Skeletal muscle cell (primary cell): ENCODE data around the gene OR11A1.
"Not testable (repeated sequence)": the region's sequence is repeated elsewhere in the genome, so short reads cannot be mapped to it uniquely, and the experiment has no call there.

ENCODE experiments used
- DNase-seq: peaks from one replicate; pipeline ENCODE4 v3.0.0-alpha.2; 2010; ENCODE audit warnings: low read depth
- H3K4me3 ChIP-seq: 2 replicates; pipeline ENCODE4 v1.5.1; 2011; ENCODE audit warnings: low read depth, mild to moderate bottlenecking, control low read depth, low read length, moderate library complexity

OR11A1 gene

GRCh38 chr6:29483186-29483585 lies 26.3 kb upstream of the OR11A1 start:
- DNase-seq, result no peak
- no peak overlapping the region for H3K4me3 ChIP-seq

- no peak for DNase-seq
- H3K4me3 ChIP-seq, result no peak overlapping the region
Observed at GRCh38 chr6:29479560-29479959, 22.7 kb upstream of the OR11A1 start.

- no peak for DNase-seq
- no peak overlapping the region for H3K4me3 ChIP-seq
Observed at GRCh38 chr6:29478740-29479139, 21.9 kb upstream of the OR11A1 start.

GRCh38 chr6:29477923-29478450 lies 21.1 kb upstream of the OR11A1 start:
- no peak for DNase-seq
- H3K4me3 ChIP-seq, result no peak overlapping the region

- no peak overlapping the region for H3K4me3 ChIP-seq
- no peak for DNase-seq
Observed at GRCh38 chr6:29474996-29475395, 18.1 kb upstream of the OR11A1 start.

- H3K4me3 ChIP-seq, result no peak overlapping the region
- DNase-seq, result no peak
Observed at GRCh38 chr6:29466241-29466640, 9.4 kb upstream of the OR11A1 start.

- DNase-seq, result no peak
- H3K4me3 ChIP-seq, result no peak overlapping the region
Observed at GRCh38 chr6:29465801-29466200, 8.9 kb upstream of the OR11A1 start.

GRCh38 chr6:29465279-29465678 lies 8.4 kb upstream of the OR11A1 start:
- no peak for DNase-seq
- no peak overlapping the region for H3K4me3 ChIP-seq

- no peak overlapping the region for H3K4me3 ChIP-seq
- DNase-seq, result no peak
Observed at GRCh38 chr6:29462022-29462421, 5.2 kb upstream of the OR11A1 start.

GRCh38 chr6:29461021-29461814 lies 4.3 kb upstream of the OR11A1 start:
- DNase-seq, result no peak
- no peak overlapping the region for H3K4me3 ChIP-seq

- H3K4me3 ChIP-seq, result no peak overlapping the region
- no peak for DNase-seq
Observed at GRCh38 chr6:29451471-29452193, 5.2 kb downstream of the OR11A1 start.

- H3K4me3 ChIP-seq, result no peak overlapping the region
- no peak for DNase-seq
Observed at GRCh38 chr6:29447670-29448069, 9.2 kb downstream of the OR11A1 start.

GRCh38 chr6:29444031-29444430 lies 12.8 kb downstream of the OR11A1 start:
- not testable (repeated sequence) for H3K4me3 ChIP-seq, DNase-seq

- DNase-seq, result no peak
- no peak overlapping the region for H3K4me3 ChIP-seq
Observed at GRCh38 chr6:29442719-29443118, 14.2 kb downstream of the OR11A1 start.

- no peak for DNase-seq
- H3K4me3 ChIP-seq, result no peak within 1 kb of the TSS
Observed at GRCh38 chr6:29439006-29439405, 17.9 kb downstream of the OR11A1 start, which contains the start of gene OR10C1. Gene OR10C1, plus strand, starts transcription at chr6:29439306. Its CDS starts 710 bp downstream, at chr6:29440016.

- DNase-seq, H3K4me3 ChIP-seq: not testable (repeated sequence)
Observed at GRCh38 chr6:29436730-29437129, 20.1 kb downstream of the OR11A1 start.

GRCh38 chr6:29426654-29427053 lies 30.2 kb downstream of the OR11A1 start:
- no peak for DNase-seq
- H3K4me3 ChIP-seq, result no peak overlapping the region

- no peak for DNase-seq
- no peak overlapping the region for H3K4me3 ChIP-seq
Observed at GRCh38 chr6:29425075-29425474, 31.8 kb downstream of the OR11A1 start.

GRCh38 chr6:29424575-29424974 lies 32.3 kb downstream of the OR11A1 start:
- no peak for DNase-seq
- H3K4me3 ChIP-seq, result no peak overlapping the region

GRCh38 chr6:29424168-29424567 lies 32.7 kb downstream of the OR11A1 start:
- no peak for DNase-seq
- H3K4me3 ChIP-seq, result no peak overlapping the region

- DNase-seq, result no peak
- H3K4me3 ChIP-seq, result no peak overlapping the region
Observed at GRCh38 chr6:29419516-29419915, 37.4 kb downstream of the OR11A1 start.
